Stimulated activated naive CD8-positive, alpha-beta T cell treated with anti-CD3 and anti-CD28 coated beads, Interleukin-15, Interleukin-2, amounts not matched to agents 100 ng/mL and 50 ng/mL, for 24 hours (primary cell): Measurements from ENCODE around the gene INTS1.

Experiments used
- H3K27ac Mint-ChIP-seq: one replicate; pipeline ENCODE4 v1.8.0; 2021; ENCODE audit warnings: mild to moderate bottlenecking, mixed read lengths
- H3K27me3 Mint-ChIP-seq: one replicate; pipeline ENCODE4 v1.8.0; 2021; ENCODE audit warnings: mixed read lengths
- H3K36me3 Mint-ChIP-seq: one replicate; pipeline ENCODE4 v1.8.0; 2021; ENCODE audit warnings: low read depth, mixed read lengths
- H3K4me1 Mint-ChIP-seq: one replicate; pipeline ENCODE4 v1.8.0; 2021; ENCODE audit warnings: low read depth, mixed read lengths
- H3K4me3 Mint-ChIP-seq: one replicate; pipeline ENCODE4 v1.8.0; 2021; ENCODE audit warnings: mild to moderate bottlenecking, mixed read lengths
- H3K9me3 Mint-ChIP-seq: one replicate; pipeline ENCODE4 v1.8.0; 2021; ENCODE audit warnings: mixed read lengths

Gene INTS1

DNA sequence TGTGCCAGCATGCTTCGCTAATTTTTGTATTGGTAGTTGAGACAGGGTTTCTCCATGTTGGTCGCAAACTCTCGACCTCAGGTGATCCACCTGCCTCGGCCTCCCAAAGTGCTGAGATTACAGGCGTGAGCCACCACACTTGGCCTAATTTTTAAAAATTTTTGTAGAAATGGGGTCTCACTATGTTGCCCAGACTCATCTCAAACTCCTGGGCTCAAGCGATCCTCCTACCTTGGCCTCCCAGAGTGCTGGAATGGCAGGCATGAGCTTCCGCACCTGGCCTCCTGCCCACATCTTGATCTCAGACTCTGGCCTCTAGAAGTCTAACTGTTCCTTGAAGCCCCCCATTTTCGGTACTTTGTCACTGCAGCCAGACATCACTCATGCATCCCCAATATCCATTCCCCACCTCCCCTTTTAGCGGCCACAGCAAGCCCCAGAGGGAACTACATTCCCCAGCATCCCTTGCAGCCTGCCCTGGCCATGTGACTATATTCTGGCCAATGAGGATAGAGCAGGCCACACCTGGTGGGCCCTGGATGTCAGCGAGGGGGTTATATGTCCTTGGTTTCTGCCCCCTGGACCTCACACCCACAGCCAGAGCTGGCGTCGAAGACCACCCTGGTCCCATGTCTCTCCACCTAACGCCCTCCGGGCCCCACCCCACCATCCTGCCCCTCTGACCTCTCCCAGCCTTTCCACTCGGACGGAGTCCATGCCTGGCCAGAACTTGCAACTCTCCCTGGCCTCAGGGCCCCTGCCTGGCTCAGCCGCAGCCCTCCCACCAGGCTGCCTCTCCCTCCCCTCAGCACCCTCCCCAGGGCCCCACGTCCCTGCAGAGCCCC is 78.7 kb downstream of the INTS1 start:
- no peaks in the 10 kb centered on the region for H3K36me3 Mint-ChIP-seq
- H3K4me3 Mint-ChIP-seq, result no peak overlapping the region
- no peak overlapping the region for H3K27ac Mint-ChIP-seq
- H3K9me3 Mint-ChIP-seq, result no peaks in the 10 kb centered on the region
- no peaks in the 10 kb centered on the region for H3K4me1 Mint-ChIP-seq
- peaks cover 11% of the 10 kb centered on the region for H3K27me3 Mint-ChIP-seq

DNA sequence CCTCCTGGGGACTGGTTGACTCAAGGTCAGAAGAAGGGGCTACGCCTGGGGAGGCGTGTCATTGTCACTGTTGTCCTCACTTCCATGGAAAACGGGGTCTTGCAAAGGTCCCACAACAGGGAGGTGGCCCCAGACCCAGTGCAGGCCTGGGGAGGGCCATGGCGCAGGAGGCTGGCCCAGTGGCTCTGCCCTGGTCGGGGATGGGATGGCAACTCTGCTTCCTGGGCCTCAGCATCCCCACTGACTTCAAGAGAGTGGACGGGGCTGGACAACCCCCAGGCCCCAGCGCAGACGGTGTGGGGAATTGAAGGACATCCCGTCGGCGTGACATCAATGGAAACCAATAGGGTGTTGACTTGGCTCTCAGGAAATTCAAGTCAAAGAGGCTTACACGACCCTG is 80.1 kb downstream of the INTS1 start:
- H3K27ac Mint-ChIP-seq, result no peak overlapping the region
- peaks cover 11% of the 10 kb centered on the region for H3K27me3 Mint-ChIP-seq
- no peaks in the 10 kb centered on the region for H3K36me3 Mint-ChIP-seq
- H3K9me3 Mint-ChIP-seq, result no peaks in the 10 kb centered on the region
- no peaks in the 10 kb centered on the region for H3K4me1 Mint-ChIP-seq
- no peak overlapping the region for H3K4me3 Mint-ChIP-seq

DNA sequence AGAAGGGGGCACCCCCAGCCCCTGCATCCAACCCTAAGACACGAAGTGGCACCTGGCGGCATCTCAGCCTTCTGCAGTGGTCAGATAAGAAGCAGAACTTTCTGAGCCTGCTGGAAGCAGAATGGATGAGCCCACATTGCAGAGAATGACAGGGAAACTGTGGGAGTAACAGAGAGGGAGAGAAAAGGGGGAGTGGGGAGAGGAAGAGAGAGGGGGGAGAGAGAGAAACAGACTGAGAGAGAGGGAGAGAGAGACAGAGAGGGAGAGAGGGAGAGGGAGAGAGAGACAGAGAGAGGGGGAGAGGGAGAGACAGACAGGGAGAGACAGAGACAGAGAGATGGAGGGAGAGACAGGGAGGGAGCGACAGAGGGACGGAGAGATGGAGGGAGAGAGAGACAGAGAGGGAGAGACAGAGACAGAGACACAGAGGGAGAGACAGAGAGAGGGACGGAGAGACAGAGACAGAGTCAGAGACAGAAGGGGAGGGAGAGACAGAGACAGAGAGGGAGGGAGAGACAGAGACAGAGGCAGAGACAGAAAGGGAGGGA is 80.9 kb downstream of the INTS1 start:
- Mint-ChIP-seq H3K36me3 (no peaks in the 10 kb centered on the region), H3K4me1 (peaks cover 3% of the 10 kb centered on the region), H3K4me3 (no peak overlapping the region), H3K27me3 (peaks cover 14% of the 10 kb centered on the region), H3K27ac (no peak overlapping the region), H3K9me3 (no peaks in the 10 kb centered on the region)

DNA sequence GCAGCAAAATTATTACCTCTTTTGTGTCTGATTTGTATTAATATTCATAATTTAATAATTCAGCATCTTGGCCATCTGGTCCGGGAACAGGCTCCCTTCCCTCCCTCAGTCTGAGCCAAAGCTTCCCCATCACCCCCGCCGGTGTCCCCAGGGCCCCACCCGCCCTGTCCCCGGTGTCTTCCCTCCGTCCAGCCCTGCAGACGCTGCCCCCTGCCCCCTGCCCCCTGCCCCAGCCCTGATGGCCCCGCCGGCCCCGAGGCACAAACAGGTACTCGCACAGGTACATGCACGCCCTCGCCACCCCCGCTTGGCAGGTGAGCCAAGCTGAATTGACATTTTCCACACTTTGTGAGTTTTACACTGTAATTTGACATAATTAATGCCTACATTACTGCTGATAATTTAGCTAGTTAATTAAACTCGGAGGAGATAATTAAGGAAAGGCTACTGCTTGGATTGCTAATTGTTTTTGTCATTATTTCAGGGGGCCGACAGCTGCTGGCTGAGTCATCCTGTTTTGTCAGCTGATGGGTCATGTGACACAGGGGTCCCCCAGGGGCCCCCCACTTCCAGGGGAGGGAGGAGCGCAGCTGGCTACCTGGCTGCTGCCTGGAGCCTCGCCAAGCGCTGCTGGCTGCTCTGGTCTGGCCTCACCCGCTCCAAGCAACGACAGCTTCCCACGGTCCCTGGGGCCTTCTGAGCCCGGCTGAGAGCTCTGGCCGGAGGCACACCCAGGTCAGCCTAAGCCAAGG is 81.5 kb downstream of the INTS1 start:
- Mint-ChIP-seq H3K9me3 (no peaks in the 10 kb centered on the region), H3K27ac (no peak overlapping the region), H3K4me3 (no peak overlapping the region), H3K27me3 (peaks cover 17% of the 10 kb centered on the region), H3K36me3 (no peaks in the 10 kb centered on the region), H3K4me1 (peaks cover 9% of the 10 kb centered on the region)

DNA sequence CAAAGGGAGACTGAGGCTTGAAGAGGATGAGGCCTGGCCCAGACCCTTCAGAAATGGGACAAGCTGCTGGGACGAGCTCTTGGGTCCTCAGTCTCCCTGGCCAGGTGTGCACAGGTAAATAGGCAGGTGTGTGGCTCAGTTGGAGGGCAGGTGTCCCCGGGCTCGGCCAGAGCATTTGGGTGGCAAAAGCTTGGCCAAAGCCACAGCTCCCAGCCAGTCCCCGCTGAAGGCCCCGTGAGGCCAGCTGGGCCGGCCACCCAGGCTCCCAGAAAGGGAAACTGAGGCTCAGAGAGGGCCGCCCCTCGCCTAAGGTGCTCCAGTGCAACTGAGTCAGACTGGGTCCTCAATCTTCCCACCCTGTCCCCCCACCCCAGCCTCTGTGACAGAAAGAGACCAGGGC is 82.2 kb downstream of the INTS1 start:
- peaks cover 23% of the 10 kb centered on the region for H3K27me3 Mint-ChIP-seq
- no peak overlapping the region for H3K27ac Mint-ChIP-seq
- no peak overlapping the region for H3K4me3 Mint-ChIP-seq
- peaks cover 17% of the 10 kb centered on the region for H3K4me1 Mint-ChIP-seq
- no peaks in the 10 kb centered on the region for H3K36me3 Mint-ChIP-seq
- no peaks in the 10 kb centered on the region for H3K9me3 Mint-ChIP-seq

DNA sequence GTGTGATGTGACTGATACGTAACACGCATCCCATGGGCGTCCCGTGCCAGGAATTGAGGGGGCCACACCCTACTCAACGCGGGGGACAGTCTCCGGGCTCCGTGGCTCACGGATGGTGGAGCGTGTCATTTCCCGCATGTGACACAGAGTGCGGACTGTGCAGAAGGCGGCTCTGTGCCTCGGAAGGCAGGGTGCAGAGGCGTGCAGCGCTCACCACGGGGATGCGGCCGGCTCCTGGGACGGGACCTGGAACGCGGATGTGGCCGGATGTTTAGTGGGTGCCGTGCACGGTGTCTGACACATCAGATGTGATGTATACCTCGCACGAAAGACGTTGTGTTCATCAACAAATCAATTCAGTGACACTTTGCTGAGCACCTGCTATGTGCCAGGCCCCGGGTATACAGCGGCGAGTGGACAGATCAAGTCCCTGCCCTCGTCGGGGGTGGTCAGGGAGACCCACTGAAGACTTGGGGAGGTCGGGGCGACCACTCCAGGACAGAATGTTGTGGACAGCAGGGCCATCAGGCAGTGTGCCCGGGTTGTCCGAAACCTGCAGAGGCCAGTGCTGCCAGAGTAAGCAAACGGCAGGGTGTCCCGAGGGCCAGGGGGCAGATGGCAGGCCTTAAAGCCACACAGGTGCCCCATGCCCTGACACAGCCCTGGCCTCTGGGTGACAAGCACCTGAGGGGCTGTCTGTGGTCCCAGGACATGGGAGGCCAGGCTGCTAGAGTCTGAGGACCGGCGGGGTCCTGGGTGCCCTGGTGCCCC is 83.0 kb downstream of the INTS1 start:
- H3K27ac Mint-ChIP-seq, result no peak overlapping the region
- peaks cover 23% of the 10 kb centered on the region for H3K4me1 Mint-ChIP-seq
- no peaks in the 10 kb centered on the region for H3K36me3 Mint-ChIP-seq
- peaks cover 23% of the 10 kb centered on the region for H3K27me3 Mint-ChIP-seq
- no peak overlapping the region for H3K4me3 Mint-ChIP-seq
- H3K9me3 Mint-ChIP-seq, result no peaks in the 10 kb centered on the region
